ENCODE measurements around the gene VDR.

VDR gene

DNA sequence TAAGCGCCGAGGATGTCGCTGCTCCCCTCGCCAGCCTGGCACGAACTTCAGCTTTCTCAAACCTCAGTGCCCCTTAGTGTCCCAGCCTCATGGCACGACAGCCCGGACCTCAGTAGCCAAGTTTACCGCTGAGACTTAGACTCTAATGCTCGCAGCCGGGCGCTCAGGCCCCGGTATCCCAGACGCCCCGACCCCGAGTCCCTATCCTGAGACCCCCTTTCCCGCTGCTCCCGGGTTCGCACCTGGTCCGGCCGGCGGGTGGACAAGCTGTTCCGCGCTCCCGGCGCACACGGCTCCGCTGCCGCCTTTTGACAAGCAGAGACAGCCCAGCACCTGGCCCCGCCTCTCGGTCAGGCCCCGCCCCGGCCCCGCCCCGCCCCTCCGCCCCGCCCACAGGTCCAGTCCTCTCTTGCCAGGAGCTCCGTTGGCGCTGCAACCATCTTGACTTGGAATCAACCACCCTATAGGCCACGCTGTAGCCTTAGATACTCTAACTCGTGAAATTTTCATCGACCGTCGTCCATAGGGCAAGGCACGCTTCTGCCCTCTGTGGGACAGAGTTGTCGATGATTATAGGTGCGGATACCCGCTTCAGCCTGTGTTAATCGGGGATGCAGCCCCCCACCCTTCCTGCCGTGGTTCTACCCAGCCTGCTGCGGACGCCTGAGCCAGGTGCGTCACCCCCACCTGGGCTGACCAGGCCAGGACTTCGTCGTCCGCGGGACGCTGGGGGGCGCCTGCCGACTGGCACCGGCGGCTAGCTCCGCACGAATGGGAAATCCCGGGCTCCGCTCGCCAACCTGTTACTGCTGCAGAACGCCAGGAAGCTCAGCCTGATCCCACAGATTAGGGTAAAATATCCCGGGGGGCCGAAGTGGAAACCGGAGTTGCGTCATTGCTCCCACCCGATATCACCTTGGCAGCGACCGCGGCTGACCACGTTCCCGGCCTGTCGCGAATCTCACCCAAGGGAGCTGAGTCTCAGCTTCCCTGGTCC, at the start of gene VDR:
TSS of gene VDR (minus strand) at position 282 of the 997 bp plus-strand sequence. CDS start 25,881 bp downstream, outside the sequence.
- DNase-seq = no peak

GRCh38 chr12:47954058-47954457, 49.3 kb upstream of the VDR start:
- DNase-seq = no peak

- DNase-seq = no peak
These were observed 46.2 kb upstream of the VDR start for GRCh38 chr12:47950856-47951468.

- peak; percentile 17 to 54 for DNase-seq
These were observed 44.9 kb upstream of the VDR start for GRCh38 chr12:47949441-47950341.

- DNase-seq = no peak
These were observed 42.5 kb upstream of the VDR start for GRCh38 chr12:47947341-47947740.

- DNase-seq = no peak
These were observed 41.9 kb upstream of the VDR start for GRCh38 chr12:47946413-47947323.

DNA sequence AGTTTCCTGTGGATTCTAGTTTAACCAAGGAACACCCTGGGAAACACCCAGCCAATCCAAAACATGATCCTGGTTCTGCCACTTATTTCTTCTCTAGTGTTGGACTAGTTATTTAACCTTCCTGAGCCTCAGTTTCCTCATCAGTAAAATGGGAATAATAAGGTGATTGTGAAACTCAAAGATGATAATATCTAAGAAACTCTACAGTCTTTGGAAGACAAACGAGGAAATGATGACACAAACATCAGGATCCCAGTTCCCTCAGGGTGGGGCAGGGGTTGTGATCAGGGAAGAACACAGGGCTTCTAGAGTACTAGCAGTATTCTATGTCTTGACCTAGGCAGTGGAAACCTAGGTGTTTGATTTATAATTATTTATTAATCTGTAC, 40.5 kb upstream of the VDR start:
- no peak for DNase-seq

GRCh38 chr12:47944685-47945340, 40.0 kb upstream of the VDR start:
- no peak for DNase-seq

DNA sequence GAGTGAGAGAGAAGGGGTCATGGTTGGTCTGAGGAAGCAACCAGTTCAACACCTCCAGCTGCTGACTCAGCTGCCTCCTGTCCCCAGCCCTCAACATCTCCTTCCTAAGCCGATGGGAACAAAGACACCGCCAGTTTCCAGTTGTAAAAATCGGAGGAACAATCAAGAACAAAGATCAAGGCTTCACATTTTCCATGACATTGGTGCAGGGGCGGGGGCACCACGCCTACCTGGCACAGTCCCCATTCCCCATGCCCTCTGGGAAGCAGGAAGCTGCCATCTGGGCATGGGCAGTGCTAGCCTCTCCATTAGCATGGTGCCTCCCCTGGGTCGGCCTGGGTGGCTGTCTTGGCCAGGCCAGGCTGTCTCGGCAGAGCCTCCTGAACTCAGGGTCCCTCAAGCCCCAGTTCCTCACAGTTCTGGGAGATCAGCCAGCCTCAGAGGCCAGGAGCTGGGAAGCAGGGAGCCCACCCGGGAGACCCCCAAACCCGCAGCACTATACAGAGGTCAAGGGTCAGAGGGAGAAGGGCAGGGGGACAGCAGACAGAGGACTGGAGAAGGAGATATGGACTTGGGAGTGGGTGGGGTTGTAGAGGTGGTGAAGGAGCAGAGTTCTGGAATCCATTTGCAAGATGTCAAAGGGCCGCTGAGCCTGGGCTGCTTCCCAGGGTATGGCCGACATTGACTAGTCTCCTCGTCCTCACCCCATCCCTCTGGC, 39.0 kb upstream of the VDR start:
- DNase-seq = no peak

- DNase-seq = no peak
These were observed 37.9 kb upstream of the VDR start for GRCh38 chr12:47942614-47943225.

DNA sequence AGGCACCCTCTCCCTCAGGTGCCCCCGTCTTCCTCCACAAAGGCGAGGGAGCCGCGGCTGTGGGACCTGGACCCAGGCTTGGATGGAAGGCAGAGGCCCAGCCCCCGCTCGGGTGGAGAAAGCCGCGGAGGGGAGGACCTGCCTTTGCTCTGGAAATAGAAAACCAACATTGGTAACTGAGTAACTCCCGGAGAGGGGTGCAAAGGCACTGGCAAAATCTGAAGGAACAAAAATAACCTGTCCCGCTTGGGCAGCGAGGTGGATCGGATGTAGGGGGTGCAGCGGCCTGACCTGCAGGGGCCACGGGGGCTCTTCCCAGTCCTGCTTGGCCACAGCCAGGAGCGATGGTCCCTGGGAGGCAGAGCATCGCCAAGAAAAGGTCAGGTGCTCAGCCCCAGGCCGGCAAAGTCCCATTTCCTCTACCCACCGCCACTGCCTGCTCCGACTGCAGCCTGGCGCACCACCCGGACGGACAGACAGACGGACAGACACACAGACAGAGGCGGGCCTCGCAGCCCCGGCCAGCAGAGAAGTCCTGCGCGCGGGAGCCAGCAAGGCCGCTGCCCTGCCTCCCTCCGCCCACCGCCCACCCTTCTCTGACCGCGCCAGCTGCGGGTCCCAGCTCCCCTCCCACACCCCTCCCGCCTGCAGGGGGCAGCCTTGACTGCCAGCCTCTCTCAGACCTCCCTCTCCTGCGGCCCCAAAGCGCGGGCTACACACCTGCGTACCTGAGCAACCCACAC, 37.2 kb upstream of the VDR start:
- DNase-seq = no peak

- no peak for DNase-seq
These were observed 36.6 kb upstream of the VDR start for GRCh38 chr12:47941475-47941780.

DNA sequence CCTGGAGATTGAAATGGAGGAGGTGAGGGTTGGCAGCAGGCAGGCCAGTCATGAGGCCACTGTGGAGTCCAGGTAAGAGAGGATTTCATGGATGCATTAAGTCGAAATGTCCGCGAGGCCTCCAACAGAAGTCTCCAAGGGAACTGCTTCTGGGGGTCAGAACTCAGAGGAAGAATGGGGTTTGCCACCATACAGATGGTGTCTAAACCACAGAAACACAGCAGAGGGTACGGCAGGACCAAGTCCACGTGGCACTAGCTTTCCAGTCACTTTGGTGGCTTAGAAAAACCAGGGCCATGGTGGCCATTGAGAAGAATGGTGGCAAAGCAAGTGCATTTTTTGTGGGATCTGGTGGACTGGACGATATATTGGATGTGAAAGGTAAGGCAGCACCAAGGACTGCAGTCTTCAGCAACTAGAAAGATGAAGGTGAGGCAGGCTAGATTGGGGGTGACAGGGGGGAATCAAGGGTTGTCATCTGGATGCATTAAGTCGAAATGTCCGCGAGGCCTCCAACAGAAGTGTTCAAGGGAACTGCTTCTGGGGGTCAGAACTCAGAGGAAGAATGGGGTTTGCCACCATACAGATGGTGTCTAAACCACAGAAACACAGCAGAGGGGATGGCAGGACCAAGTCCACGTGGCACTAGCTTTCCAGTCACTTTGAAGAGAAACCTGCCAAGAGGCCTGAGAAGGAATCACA, 36.1 kb upstream of the VDR start:
- no peak for DNase-seq

- no peak for DNase-seq
These were observed 34.3 kb upstream of the VDR start for GRCh38 chr12:47939009-47939601.

GRCh38 chr12:47938594-47938993, 33.8 kb upstream of the VDR start:
- DNase-seq = no peak

DNA sequence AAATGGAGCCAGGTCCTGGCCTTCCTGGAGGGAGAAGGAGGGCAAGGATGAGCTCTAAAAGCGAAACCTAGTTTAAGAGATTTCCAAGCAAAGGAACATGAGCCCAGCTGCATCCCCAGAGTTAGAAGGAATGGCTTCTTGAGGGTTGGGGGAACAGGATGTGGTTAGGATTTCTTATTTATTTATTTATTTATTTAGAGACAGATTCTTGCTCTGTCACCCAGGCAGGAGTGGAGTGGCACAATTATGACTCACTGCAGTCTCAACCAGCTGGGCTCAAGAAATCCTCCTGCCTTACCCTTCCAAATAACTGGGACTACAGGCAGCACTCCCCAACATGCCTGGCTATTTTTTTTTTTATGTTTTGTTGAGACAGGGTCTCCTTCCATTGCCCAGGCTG, 33.3 kb upstream of the VDR start:
- no peak for DNase-seq

DNA sequence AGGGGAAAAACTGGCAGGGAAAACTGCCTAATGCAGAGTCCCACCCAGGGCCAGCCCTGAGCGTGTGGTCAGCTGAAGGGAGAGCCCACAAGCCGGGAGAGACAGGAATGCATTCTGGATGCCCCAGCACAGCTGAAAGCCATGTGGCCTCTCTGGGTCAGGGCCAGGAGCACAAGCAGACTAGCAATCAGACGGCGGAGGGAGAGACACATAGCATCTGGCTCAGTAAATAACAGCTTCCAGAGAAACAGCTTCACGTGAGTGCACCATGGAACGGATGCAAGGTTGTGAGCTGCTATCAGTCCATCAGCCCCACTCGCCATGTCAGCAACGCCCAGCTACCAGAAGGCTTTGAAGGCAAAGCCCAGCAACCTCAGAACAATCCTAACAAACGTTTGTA, 30.4 kb upstream of the VDR start:
- DNase-seq = no peak

GRCh38 chr12:47931187-47931586, 26.4 kb upstream of the VDR start:
- no peak for DNase-seq

GRCh38 chr12:47930634-47931033, 25.8 kb upstream of the VDR start:
- no peak for DNase-seq

All from SHP77 (cell line).